ENCODE data around the gene PRR35. TPM values are rescaled to one million over a fixed set of nuclear protein-coding genes. Genes with fewer than 3 reads are reported as not detected.

PRR35 gene
- total RNA-seq, 2 experiments from 2014 or later: not detected

- ATAC-seq (ENCODE audit: poor library complexity): no peak
- Mint-ChIP-seq H3K27me3 (no peaks in the 10 kb centered on the region), H3K36me3 (ENCODE audit: low read depth) (peaks cover 4% of the 10 kb centered on the region), H3K9me3 (no peaks in the 10 kb centered on the region), H3K27ac (no peak overlapping the region), H3K4me3 (no peak overlapping the region), H3K4me1 (ENCODE audit: low read depth) (no peaks in the 10 kb centered on the region)
- POLR2A ChIA-PET: no interaction called here
- Histone ChIP-seq H3K27ac (ENCODE audit: low read depth in 1 of 2, low read length in 2 of 2) (no peak overlapping the region), H3K9me3 (ENCODE audit: control insufficient read depth in 1 of 2, insufficient read depth in 1 of 2, low read length in 2 of 2) (no peaks in the 10 kb centered on the region), H3K4me3 (ENCODE audit: low read length) (no peak overlapping the region), H3K36me3 (ENCODE audit: insufficient read depth, low read length) (peaks cover 20% of the 10 kb centered on the region), H3K4me1 (ENCODE audit: insufficient read depth, low read length) (peaks cover 17% of the 10 kb centered on the region), H3K27me3 (ENCODE audit: control insufficient read depth in 1 of 2, insufficient read depth in 2 of 2, low read length in 2 of 2) (no peaks in the 10 kb centered on the region)
- CTCF ChIA-PET: no interaction called here
- no peak for TF ChIP-seq CTCF (IDR thresholded peaks at IDR 0.05)
- intact Hi-C loops (cut with DNase I, micrococcal nuclease): no loop called here
- no peak for DNase-seq
Measured at GRCh38 chr16:535446-536405, 24.5 kb upstream of the PRR35 start.

- no peak overlapping the region for H3K27ac ChIP-seq (ENCODE audit: low read depth in 1 of 2, low read length in 2 of 2)
- no peak for ATAC-seq (ENCODE audit: poor library complexity)
Measured at GRCh38 chr16:536746-537145, 23.4 kb upstream of the PRR35 start.

More at GRCh38 chr16:536746-537145, 23.4 kb upstream of the PRR35 start:
- TF ChIP-seq CTCF (IDR thresholded peaks at IDR 0.05): no peak
- Mint-ChIP-seq H3K4me3 (no peak overlapping the region), H3K9me3 (no peaks in the 10 kb centered on the region), H3K27me3 (no peaks in the 10 kb centered on the region), H3K4me1 (ENCODE audit: low read depth) (no peaks in the 10 kb centered on the region), H3K36me3 (ENCODE audit: low read depth) (peaks cover 4% of the 10 kb centered on the region), H3K27ac (no peak overlapping the region)
- Histone ChIP-seq H3K4me3 (ENCODE audit: low read length) (no peak overlapping the region), H3K27me3 (ENCODE audit: control insufficient read depth in 1 of 2, insufficient read depth in 2 of 2, low read length in 2 of 2) (no peaks in the 10 kb centered on the region), H3K9me3 (ENCODE audit: control insufficient read depth in 1 of 2, insufficient read depth in 1 of 2, low read length in 2 of 2) (no peaks in the 10 kb centered on the region), H3K4me1 (ENCODE audit: insufficient read depth, low read length) (peaks cover 14% of the 10 kb centered on the region), H3K36me3 (ENCODE audit: insufficient read depth, low read length) (peaks cover 20% of the 10 kb centered on the region)
- POLR2A ChIA-PET: no interaction called here
- CTCF ChIA-PET: no interaction called here
- intact Hi-C loops (cut with DNase I, micrococcal nuclease): no loop called here
- DNase-seq: no peak

Data from CD4-positive, alpha-beta T cell (primary cell).